PC-9 (cell line): ENCODE measurements around the gene MACROD2. TPM values are rescaled to one million over a fixed set of nuclear protein-coding genes. Genes with fewer than 3 reads are reported as not detected.

Experiments used
- BruUV-seq: library from RNA; stranded (reverse); fragments of 400-500 nt; replicated peaks from 2 replicates; lab custom pipeline; 2021; lab: Mats Ljungman, UMichigan
- CTCF ChIA-PET: fragments of 300-600 bp; sonication (Branson Sonifier 250); formaldehyde crosslinking; loops from one replicate; lab custom pipeline; 2022; ENCODE audit warnings: antibody characterized with exemption; lab: Charles Lee
- POLR2A ChIA-PET: fragments of 300-600 bp; sonication (Branson Sonifier 250); formaldehyde crosslinking; loops from one replicate; lab custom pipeline; 2022; ENCODE audit warnings: antibody characterized with exemption; ENCODE audit not compliant: unreplicated experiment; lab: Charles Lee
- DNase-seq, 2 experiments: peaks; one replicate each; pipeline versions ENCODE4 v3.0.0 to v3.0.0-alpha.2; 2015 to 2022; ENCODE audit warnings: mixed read lengths in 1 of 2
- H2AFZ ChIP-seq: fragments of 200-600 bp; sonication (generic); 2 replicates; pipeline ENCODE4 v1.8.1; 2017; ENCODE audit warnings: antibody characterized with exemption
- H3F3A ChIP-seq: fragments of 200-600 bp; sonication (generic); 2 replicates; pipeline ENCODE4 v1.8.1; 2017; ENCODE audit warnings: antibody characterized with exemption, mild to moderate bottlenecking, low read depth; ENCODE audit not compliant: insufficient read depth
- H3K27ac ChIP-seq: fragments of 200-600 bp; sonication (generic); 2 replicates; pipeline ENCODE4 v1.6.1; 2016; ENCODE audit warnings: mixed run types
- H3K27me3 ChIP-seq: fragments of 200-600 bp; sonication (generic); 2 replicates; pipeline ENCODE4 v1.6.1; 2016; ENCODE audit warnings: low read depth, mixed run types; ENCODE audit not compliant: insufficient read depth
- H3K36me3 ChIP-seq: fragments of 200-600 bp; sonication (generic); 2 replicates; pipeline ENCODE4 v1.6.1; 2016; ENCODE audit warnings: low read depth, mixed run types
- H3K4me1 ChIP-seq: fragments of 200-600 bp; sonication (generic); replicated peaks from 2 replicates; pipeline ENCODE4 v1.6.1; 2016; ENCODE audit warnings: mixed run types; ENCODE audit not compliant: insufficient read depth
- H3K4me2 ChIP-seq: fragments of 200-600 bp; sonication (generic); 2 replicates; pipeline ENCODE4 v1.6.1; 2017; ENCODE audit warnings: mixed run types
- H3K4me3 ChIP-seq: fragments of 200-600 bp; sonication (generic); 2 replicates; pipeline ENCODE4 v1.6.1; 2016; ENCODE audit warnings: mixed run types
- H3K79me2 ChIP-seq: fragments of 200-600 bp; sonication (generic); 2 replicates; pipeline ENCODE4 v1.6.1; 2017; ENCODE audit warnings: low read depth, mixed run types
- H3K9me2 ChIP-seq: fragments of 200-600 bp; sonication (generic); 2 replicates; pipeline ENCODE4 v1.8.1; 2017; ENCODE audit warnings: mild to moderate bottlenecking; ENCODE audit not compliant: insufficient read depth
- H3K9me3 ChIP-seq: fragments of 200-600 bp; sonication (generic); 2 replicates; pipeline ENCODE4 v1.8.1; 2016; ENCODE audit warnings: low read depth; ENCODE audit not compliant: insufficient read depth
- H4K20me1 ChIP-seq: fragments of 200-600 bp; sonication (generic); 2 replicates; pipeline ENCODE4 v1.8.1; 2017; ENCODE audit not compliant: insufficient read depth
- EZH2 ChIP-seq: fragments of 200-600 bp; sonication (generic); IDR thresholded peaks from 2 replicates; pipeline ENCODE4 v1.8.0; 2017; ENCODE audit warnings: antibody characterized with exemption, low read depth
- intact Hi-C: fragments of 100-400 bp; cut with micrococcal nuclease; formaldehyde crosslinking; loops from one replicate; pipeline ENCODE4 v1.10.0; 2022; ENCODE audit not compliant: unreplicated experiment
- total RNA-seq: library from RNA; stranded (reverse); gene quantifications from 2 replicates; pipeline ENCODE4 v1.2.3, GENCODE V29; 2021
- TF ChIP-seq, protein P1 (sequence below): fragments of 200-600 bp; sonication (generic); conservative IDR thresholded peaks from 2 replicates; pipeline ENCODE4 v1.6.1; 2017; ENCODE audit warnings: mixed run types, antibody characterized with exemption, mild to moderate bottlenecking, moderate library complexity

Gene MACROD2
- total RNA-seq, 1 experiment from 2014 or later = 11.4 TPM

DNA sequence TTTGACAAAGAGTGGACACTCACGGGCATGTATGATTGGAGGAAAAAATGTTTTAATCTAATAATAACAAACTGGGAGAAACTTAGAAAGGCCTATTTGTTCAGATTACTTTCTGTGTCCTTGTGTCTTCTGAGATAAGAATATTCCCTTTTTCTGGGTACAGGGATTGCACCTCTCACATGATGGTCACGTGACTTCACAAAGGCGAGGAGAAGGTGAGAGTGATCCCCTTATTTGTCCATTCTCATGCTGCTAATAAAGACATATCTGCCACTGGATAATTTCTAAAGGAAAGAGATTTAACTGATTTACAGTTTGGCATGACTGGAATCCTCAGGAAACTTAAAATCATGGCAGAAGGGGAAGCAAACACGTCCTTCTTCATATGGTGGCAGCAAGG, 1331.8 kb downstream of the MACROD2 start:
- BruUV-seq = no TSS peak
- no peaks in the 10 kb centered on the region for H4K20me1 ChIP-seq
- intact Hi-C loops = no loop called here
- H2AFZ ChIP-seq = no peak overlapping the region
- no peak overlapping the region for H3K27ac ChIP-seq
- POLR2A ChIA-PET = no interaction called here
- no peaks in the 10 kb centered on the region for H3K36me3 ChIP-seq
- CTCF ChIA-PET = no interaction called here
- TF ChIP-seq EZH2 = no peak
- TF ChIP-seq, protein P1, sequence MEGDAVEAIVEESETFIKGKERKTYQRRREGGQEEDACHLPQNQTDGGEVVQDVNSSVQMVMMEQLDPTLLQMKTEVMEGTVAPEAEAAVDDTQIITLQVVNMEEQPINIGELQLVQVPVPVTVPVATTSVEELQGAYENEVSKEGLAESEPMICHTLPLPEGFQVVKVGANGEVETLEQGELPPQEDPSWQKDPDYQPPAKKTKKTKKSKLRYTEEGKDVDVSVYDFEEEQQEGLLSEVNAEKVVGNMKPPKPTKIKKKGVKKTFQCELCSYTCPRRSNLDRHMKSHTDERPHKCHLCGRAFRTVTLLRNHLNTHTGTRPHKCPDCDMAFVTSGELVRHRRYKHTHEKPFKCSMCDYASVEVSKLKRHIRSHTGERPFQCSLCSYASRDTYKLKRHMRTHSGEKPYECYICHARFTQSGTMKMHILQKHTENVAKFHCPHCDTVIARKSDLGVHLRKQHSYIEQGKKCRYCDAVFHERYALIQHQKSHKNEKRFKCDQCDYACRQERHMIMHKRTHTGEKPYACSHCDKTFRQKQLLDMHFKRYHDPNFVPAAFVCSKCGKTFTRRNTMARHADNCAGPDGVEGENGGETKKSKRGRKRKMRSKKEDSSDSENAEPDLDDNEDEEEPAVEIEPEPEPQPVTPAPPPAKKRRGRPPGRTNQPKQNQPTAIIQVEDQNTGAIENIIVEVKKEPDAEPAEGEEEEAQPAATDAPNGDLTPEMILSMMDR = no peak
- H3K79me2 ChIP-seq = no peaks in the 10 kb centered on the region
- no peak overlapping the region for H3K4me2 ChIP-seq
- H3K27me3 ChIP-seq = no peaks in the 10 kb centered on the region
- H3K9me2 ChIP-seq = no peaks in the 10 kb centered on the region
- H3K4me3 ChIP-seq = no peak overlapping the region
- DNase-seq = no peak
- no peaks in the 10 kb centered on the region for H3F3A ChIP-seq
- no peaks in the 10 kb centered on the region for H3K4me1 ChIP-seq
- H3K9me3 ChIP-seq = no peaks in the 10 kb centered on the region

DNA sequence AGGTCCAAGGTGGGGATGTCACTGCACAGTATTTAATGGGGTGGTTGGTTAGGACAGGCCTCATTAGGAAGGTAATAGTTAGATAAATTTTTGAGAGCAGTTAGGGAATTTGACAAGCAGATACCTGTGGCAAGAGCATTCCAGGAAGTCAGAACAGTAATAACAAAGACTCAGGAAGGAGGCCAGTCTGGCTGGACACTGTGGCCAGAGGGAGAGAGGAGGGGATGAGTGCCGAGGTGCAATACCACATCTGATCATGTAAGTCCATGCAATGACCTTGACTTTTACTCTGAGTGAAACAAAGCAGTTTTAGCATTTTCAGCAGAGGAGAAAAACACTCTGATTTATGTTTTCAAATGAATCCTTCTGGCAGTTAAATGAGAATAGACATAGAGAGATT, 1332.8 kb downstream of the MACROD2 start:
- H3K36me3 ChIP-seq = no peaks in the 10 kb centered on the region
- H3K9me2 ChIP-seq = no peaks in the 10 kb centered on the region
- TF ChIP-seq EZH2 = no peak
- TF ChIP-seq, protein P1 = no peak
- H2AFZ ChIP-seq = no peak overlapping the region
- no peak overlapping the region for H3K4me2 ChIP-seq
- H3F3A ChIP-seq = no peaks in the 10 kb centered on the region
- no peak for DNase-seq
- no peaks in the 10 kb centered on the region for H3K4me1 ChIP-seq
- H3K4me3 ChIP-seq = no peak overlapping the region
- POLR2A ChIA-PET = no interaction called here
- intact Hi-C loops = no loop called here
- H3K9me3 ChIP-seq = no peaks in the 10 kb centered on the region
- CTCF ChIA-PET = no interaction called here
- no peaks in the 10 kb centered on the region for H3K27me3 ChIP-seq
- H3K27ac ChIP-seq = no peak overlapping the region
- H3K79me2 ChIP-seq = no peaks in the 10 kb centered on the region
- H4K20me1 ChIP-seq = no peaks in the 10 kb centered on the region
- BruUV-seq = no TSS peak

DNA sequence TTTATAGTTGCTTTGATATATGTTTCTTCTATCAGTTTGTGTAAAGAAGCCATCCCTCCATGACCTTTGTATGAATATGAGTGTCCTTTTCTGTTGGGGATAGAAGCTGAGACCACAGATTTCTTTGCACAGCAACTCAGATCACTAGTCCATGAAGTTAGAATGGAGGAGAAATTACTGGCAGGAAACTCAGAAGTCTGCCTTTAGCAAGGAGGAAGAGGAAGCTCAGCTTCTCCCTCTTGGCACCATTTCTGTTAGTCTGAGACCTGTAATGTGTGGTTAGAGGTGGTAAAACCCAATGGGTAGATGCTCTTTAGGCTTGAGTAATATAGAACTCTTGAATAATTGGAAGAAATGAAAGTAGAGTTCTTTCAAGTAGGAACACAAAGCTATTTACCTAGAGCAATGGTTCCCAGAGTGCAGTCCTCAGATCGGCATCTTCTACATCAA, 1337.4 kb downstream of the MACROD2 start:
- no peaks in the 10 kb centered on the region for H3K79me2 ChIP-seq
- intact Hi-C loops = no loop called here
- no peaks in the 10 kb centered on the region for H3K9me2 ChIP-seq
- no peak overlapping the region for H3K4me3 ChIP-seq
- H3K9me3 ChIP-seq = no peaks in the 10 kb centered on the region
- no peaks in the 10 kb centered on the region for H4K20me1 ChIP-seq
- no TSS peak for BruUV-seq
- no peaks in the 10 kb centered on the region for H3K4me1 ChIP-seq
- no peak for DNase-seq
- no peaks in the 10 kb centered on the region for H3F3A ChIP-seq
- H3K4me2 ChIP-seq = no peak overlapping the region
- ChIA-PET CTCF (no interaction called here), POLR2A (no interaction called here)
- no peak overlapping the region for H3K27ac ChIP-seq
- no peaks in the 10 kb centered on the region for H3K27me3 ChIP-seq
- no peak for TF ChIP-seq EZH2
- TF ChIP-seq, protein P1 = no peak
- no peaks in the 10 kb centered on the region for H3K36me3 ChIP-seq
- H2AFZ ChIP-seq = no peak overlapping the region
